SH-SY5Y (cell line): Measurements from ENCODE around the gene TUBD1.

Source experiments
- GATA2 ChIP-seq: IDR thresholded peaks from 2 replicates; pipeline ENCODE4 v1.6.1; 2011; ENCODE audit warnings: mild to moderate bottlenecking, low read depth, low read length
- GATA3 ChIP-seq: IDR thresholded peaks from 2 replicates; pipeline ENCODE4 v1.6.1; 2011; ENCODE audit warnings: low read depth, mild to moderate bottlenecking, low read length, moderate library complexity

- TF ChIP-seq GATA2 (no peak), GATA3 (no peak)
Measured at GRCh38 chr17:59829217-59830006, 63.3 kb downstream of the TUBD1 start.
